Ishikawa (cell line): ENCODE data around the gene EPN2.

Experiments
- CEBPB ChIP-seq: IDR thresholded peaks from 2 replicates; pipeline ENCODE4 v1.6.1; 2012
- CREB1 ChIP-seq: IDR thresholded peaks from 2 replicates; pipeline ENCODE4 v1.6.1; 2012; ENCODE audit warnings: low read depth
- EGR1 ChIP-seq: IDR thresholded peaks from 2 replicates; pipeline ENCODE4 v1.6.1; 2012
- EP300 ChIP-seq: IDR thresholded peaks from 2 replicates; pipeline ENCODE4 v1.6.1; 2012; ENCODE audit warnings: borderline replicate concordance
- FOXM1 ChIP-seq: IDR thresholded peaks from 2 replicates; pipeline ENCODE4 v1.6.1; 2012; ENCODE audit warnings: low read depth, borderline replicate concordance
- NFIC ChIP-seq: IDR thresholded peaks from 2 replicates; pipeline ENCODE4 v1.6.1; 2012
- RAD21 ChIP-seq: IDR thresholded peaks from 2 replicates; pipeline ENCODE4 v1.6.1; 2012; ENCODE audit warnings: low read depth
- TAF1 ChIP-seq: IDR thresholded peaks from 2 replicates; pipeline ENCODE4 v1.6.1; 2012; ENCODE audit warnings: low read depth, mild to moderate bottlenecking
- TCF12 ChIP-seq: IDR thresholded peaks from 2 replicates; pipeline ENCODE4 v1.6.1; 2012; ENCODE audit warnings: low read depth
- TEAD4 ChIP-seq: IDR thresholded peaks from 2 replicates; pipeline ENCODE4 v1.6.1; 2012
- YY1 ChIP-seq: IDR thresholded peaks from 2 replicates; pipeline ENCODE4 v1.6.1; 2012; ENCODE audit warnings: low read depth
- ZBTB7A ChIP-seq: IDR thresholded peaks from 2 replicates; pipeline ENCODE4 v1.6.1; 2012; ENCODE audit warnings: low read depth
- TF ChIP-seq, protein P1 (sequence below): IDR thresholded peaks from 2 replicates; pipeline ENCODE4 v1.6.1; 2012; ENCODE audit warnings: low read depth, mild to moderate bottlenecking
- TF ChIP-seq, protein P2 (sequence below): IDR thresholded peaks from 2 replicates; pipeline ENCODE4 v1.6.1; 2012
- TF ChIP-seq, protein P3 (sequence below): IDR thresholded peaks from 2 replicates; pipeline ENCODE4 v1.6.1; 2012

EPN2 gene

DNA sequence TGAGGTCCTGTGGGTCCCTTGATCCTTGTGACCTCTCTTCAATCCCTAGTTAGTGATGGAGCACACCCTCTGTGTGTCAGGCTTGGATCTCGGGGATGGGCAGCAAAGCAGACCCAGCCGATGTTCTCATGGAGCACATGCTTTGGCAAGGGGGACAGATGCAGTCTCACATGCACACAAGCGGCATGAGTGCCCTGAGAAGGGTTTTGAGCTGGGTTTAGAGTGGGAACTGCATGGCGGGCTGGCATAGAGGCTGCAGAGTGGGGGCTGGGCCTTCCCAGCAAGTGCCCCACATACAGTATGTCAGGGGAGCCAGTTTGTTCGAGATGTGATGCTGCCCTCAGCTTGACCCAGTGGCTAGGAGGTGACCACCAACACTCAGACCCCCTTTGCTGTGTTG is 83.7 kb downstream of the EPN2 start:
- TF ChIP-seq EP300 = no peak
- TF ChIP-seq TAF1 = no peak
- TF ChIP-seq NFIC = no peak
- TF ChIP-seq, protein P1, sequence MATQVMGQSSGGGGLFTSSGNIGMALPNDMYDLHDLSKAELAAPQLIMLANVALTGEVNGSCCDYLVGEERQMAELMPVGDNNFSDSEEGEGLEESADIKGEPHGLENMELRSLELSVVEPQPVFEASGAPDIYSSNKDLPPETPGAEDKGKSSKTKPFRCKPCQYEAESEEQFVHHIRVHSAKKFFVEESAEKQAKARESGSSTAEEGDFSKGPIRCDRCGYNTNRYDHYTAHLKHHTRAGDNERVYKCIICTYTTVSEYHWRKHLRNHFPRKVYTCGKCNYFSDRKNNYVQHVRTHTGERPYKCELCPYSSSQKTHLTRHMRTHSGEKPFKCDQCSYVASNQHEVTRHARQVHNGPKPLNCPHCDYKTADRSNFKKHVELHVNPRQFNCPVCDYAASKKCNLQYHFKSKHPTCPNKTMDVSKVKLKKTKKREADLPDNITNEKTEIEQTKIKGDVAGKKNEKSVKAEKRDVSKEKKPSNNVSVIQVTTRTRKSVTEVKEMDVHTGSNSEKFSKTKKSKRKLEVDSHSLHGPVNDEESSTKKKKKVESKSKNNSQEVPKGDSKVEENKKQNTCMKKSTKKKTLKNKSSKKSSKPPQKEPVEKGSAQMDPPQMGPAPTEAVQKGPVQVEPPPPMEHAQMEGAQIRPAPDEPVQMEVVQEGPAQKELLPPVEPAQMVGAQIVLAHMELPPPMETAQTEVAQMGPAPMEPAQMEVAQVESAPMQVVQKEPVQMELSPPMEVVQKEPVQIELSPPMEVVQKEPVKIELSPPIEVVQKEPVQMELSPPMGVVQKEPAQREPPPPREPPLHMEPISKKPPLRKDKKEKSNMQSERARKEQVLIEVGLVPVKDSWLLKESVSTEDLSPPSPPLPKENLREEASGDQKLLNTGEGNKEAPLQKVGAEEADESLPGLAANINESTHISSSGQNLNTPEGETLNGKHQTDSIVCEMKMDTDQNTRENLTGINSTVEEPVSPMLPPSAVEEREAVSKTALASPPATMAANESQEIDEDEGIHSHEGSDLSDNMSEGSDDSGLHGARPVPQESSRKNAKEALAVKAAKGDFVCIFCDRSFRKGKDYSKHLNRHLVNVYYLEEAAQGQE = no peak
- no peak for TF ChIP-seq YY1
- TF ChIP-seq CREB1 = no peak
- no peak for TF ChIP-seq RAD21
- no peak for TF ChIP-seq EGR1
- no peak for TF ChIP-seq TEAD4

DNA sequence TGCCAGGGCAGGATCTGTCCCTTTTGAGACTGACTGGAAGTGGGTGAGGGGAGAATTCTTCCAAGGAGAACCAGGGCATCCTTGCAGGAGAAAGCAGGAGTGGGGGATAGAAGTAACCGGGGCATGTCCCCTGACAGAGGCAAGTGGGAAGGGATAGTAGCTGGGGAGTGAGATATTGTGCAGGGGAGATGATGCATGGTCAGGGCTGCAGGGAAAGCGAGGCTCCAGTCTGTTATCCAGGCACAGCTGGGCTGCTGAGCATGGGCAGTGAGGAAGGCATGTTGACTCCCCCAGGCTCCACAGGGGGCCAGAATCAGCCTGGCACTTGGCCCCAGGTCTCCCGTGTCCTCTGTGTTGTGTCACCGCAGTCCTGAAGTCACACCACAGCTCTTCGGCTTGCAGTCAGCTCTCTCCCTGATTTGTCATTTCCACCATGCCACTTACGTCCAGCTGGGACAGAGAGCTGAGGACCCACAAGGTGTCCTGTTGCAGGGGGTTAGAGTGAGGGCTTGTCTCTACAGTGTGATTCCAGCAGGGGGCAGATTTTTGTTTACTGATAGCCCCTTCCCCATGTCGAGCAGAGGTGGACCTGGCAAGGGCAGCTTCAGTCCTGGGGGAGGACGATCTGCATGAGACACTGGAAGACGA is 84.4 kb downstream of the EPN2 start:
- TF ChIP-seq RAD21 (no peak), TEAD4 (no peak), EGR1 (no peak), EP300 (no peak), TCF12 (no peak), NFIC (no peak), ZBTB7A (no peak), TAF1 (no peak), YY1 (no peak), FOXM1 (no peak), CREB1 (no peak), CEBPB (no peak)
- TF ChIP-seq, protein P1 = no peak
- TF ChIP-seq, protein P2, sequence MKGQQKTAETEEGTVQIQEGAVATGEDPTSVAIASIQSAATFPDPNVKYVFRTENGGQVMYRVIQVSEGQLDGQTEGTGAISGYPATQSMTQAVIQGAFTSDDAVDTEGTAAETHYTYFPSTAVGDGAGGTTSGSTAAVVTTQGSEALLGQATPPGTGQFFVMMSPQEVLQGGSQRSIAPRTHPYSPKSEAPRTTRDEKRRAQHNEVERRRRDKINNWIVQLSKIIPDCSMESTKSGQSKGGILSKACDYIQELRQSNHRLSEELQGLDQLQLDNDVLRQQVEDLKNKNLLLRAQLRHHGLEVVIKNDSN = no peak
- TF ChIP-seq, protein P3, sequence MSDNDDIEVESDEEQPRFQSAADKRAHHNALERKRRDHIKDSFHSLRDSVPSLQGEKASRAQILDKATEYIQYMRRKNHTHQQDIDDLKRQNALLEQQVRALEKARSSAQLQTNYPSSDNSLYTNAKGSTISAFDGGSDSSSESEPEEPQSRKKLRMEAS = no peak

DNA sequence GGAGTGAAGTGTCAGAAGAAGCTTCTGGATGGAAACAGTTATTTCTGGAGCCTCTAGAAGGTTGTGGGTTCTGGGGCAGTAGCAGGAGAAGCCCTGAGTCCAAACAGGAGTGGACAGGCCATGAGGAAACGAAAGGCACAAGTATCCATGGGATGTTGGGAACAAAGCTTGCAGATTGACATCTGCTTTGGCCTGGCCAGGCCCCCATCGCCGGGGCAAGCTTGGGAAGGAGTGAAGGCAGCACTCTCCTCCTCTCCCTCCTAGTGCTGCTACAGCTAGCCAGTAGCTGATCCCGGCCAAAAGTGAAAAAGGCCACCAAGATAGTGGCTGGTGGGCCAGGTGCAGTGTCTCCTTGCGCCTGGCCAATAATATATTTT is 85.0 kb downstream of the EPN2 start:
- TF ChIP-seq TCF12 = no peak
- TF ChIP-seq FOXM1 = no peak
- no peak for TF ChIP-seq EP300
- TF ChIP-seq, protein P2 = no peak
- TF ChIP-seq, protein P1 = no peak
- TF ChIP-seq TAF1 = no peak
- TF ChIP-seq EGR1 = no peak
- TF ChIP-seq, protein P3 = no peak
- TF ChIP-seq NFIC = no peak
- TF ChIP-seq YY1 = no peak
- no peak for TF ChIP-seq ZBTB7A
- no peak for TF ChIP-seq CREB1
- no peak for TF ChIP-seq TEAD4
- no peak for TF ChIP-seq CEBPB
- no peak for TF ChIP-seq RAD21

- no peak for TF ChIP-seq NFIC
- no peak for TF ChIP-seq TAF1
- no peak for TF ChIP-seq TCF12
- TF ChIP-seq, protein P1 = no peak
- TF ChIP-seq TEAD4 = no peak
- TF ChIP-seq CREB1 = no peak
Measured at GRCh38 chr17:19322861-19323260, 85.7 kb downstream of the EPN2 start.
